ENCODE results near the gene TPD52L1. TPM values are rescaled to one million over a fixed set of nuclear protein-coding genes. Genes with fewer than 3 reads are reported as not detected.

Gene TPD52L1
- total RNA-seq, 1 donor from 2014 or later: 93.6 TPM

GRCh38 chr6:125140808-125141207 lies 12.8 kb upstream of the TPD52L1 start:
- Histone ChIP-seq H3K4me1 (peaks cover 0 to 2% of the 10 kb centered on the region in 2 donors), H3K4me3 (no peak overlapping the region), H3K9me3 (no peaks in the 10 kb centered on the region), H3K27ac (no peak overlapping the region), H3K36me3 (no peaks in the 10 kb centered on the region), H3K27me3 (no peaks in the 10 kb centered on the region)
- DNase-seq (ENCODE audit: low spot score in 2 of 2): no peak
- TF ChIP-seq CTCF (IDR thresholded peaks at IDR 0.05): no peak
- intact Hi-C loops (cut with DNase I): no loop called here

GRCh38 chr6:125142618-125143017 lies 11.0 kb upstream of the TPD52L1 start:
- DNase-seq (ENCODE audit: low spot score in 2 of 2): no peak
- H3K4me3 ChIP-seq: no peak overlapping the region
- no peaks in the 10 kb centered on the region for H3K9me3 ChIP-seq
- H3K27ac ChIP-seq: no peak overlapping the region
- no peaks in the 10 kb centered on the region for H3K36me3 ChIP-seq
- no peaks in the 10 kb centered on the region for H3K27me3 ChIP-seq
- peaks cover 0 to 2% of the 10 kb centered on the region in 2 donors for H3K4me1 ChIP-seq
- intact Hi-C loops (cut with DNase I): no loop called here
- TF ChIP-seq CTCF (IDR thresholded peaks at IDR 0.05): no peak

GRCh38 chr6:125144822-125145221 lies 8.8 kb upstream of the TPD52L1 start:
- Histone ChIP-seq H3K27ac (no peak overlapping the region), H3K36me3 (no peaks in the 10 kb centered on the region), H3K4me3 (no peak overlapping the region), H3K27me3 (no peaks in the 10 kb centered on the region), H3K9me3 (no peaks in the 10 kb centered on the region), H3K4me1 (peaks cover 0 to 7% of the 10 kb centered on the region in 2 donors)
- no peak for DNase-seq (ENCODE audit: low spot score in 2 of 2)
- no peak for TF ChIP-seq CTCF (IDR thresholded peaks at IDR 0.05)
- intact Hi-C loops (cut with DNase I): no loop called here

GRCh38 chr6:125149256-125150144 lies 4.1 kb upstream of the TPD52L1 start:
- Histone ChIP-seq H3K4me1 (peaks cover 0 to 14% of the 10 kb centered on the region in 2 donors), H3K9me3 (no peaks in the 10 kb centered on the region), H3K27ac (no peak overlapping the region), H3K4me3 (no peak overlapping the region), H3K36me3 (no peaks in the 10 kb centered on the region), H3K27me3 (no peaks in the 10 kb centered on the region)
- no peak for TF ChIP-seq CTCF (IDR thresholded peaks at IDR 0.05)
- DNase-seq (ENCODE audit: low spot score in 2 of 2): no peak
- intact Hi-C loops (cut with DNase I): loop anchor here (5.0 to 10.0 kb wide), 3 partner anchors 113 to 835 kb away; partner anchors contain the start of gene TRMT11

- TF ChIP-seq CTCF (IDR thresholded peaks at IDR 0.05): no peak
- H3K4me3 ChIP-seq: no peak overlapping the region
- no peaks in the 10 kb centered on the region for H3K36me3 ChIP-seq
- H3K4me1 ChIP-seq: peaks cover 0 to 14% of the 10 kb centered on the region in 2 donors
- no peak for DNase-seq (ENCODE audit: low spot score in 2 of 2)
- no peak overlapping the region for H3K27ac ChIP-seq
- intact Hi-C loops (cut with DNase I): loop anchor here (2.0 to 10.0 kb wide), 4 partner anchors 111 to 833 kb away; partner anchors contain the start of genes HDDC2 and TRMT11
- no peaks in the 10 kb centered on the region for H3K27me3 ChIP-seq
- H3K9me3 ChIP-seq: no peaks in the 10 kb centered on the region
Observed at GRCh38 chr6:125151700-125152099, 1.9 kb upstream of the TPD52L1 start.
